Prostate gland (tissue), 2 donors: ENCODE data around the gene SUMO2. TPM values are rescaled to one million over a fixed set of nuclear protein-coding genes. Genes with fewer than 3 reads are reported as not detected.
"Not testable (repeated sequence)": the region's sequence is repeated elsewhere in the genome, so short reads cannot be mapped to it uniquely, and the experiment has no call there.

Experiments used
- DNase-seq: peaks from one replicate; pipeline ENCODE4 v3.0.0-alpha.2; 2019; ENCODE audit warnings: low spot score
- H3K27ac ChIP-seq, 2 donors: fragments of 200-600 bp; sonication (generic); 2 replicates each; pipeline ENCODE4 v1.5.1; 2017 to 2019
- H3K27me3 ChIP-seq: fragments of 200-600 bp; sonication (generic); replicated peaks from 2 replicates; pipeline ENCODE4 v1.5.1; 2019; ENCODE audit not compliant: insufficient read depth
- H3K36me3 ChIP-seq, 2 donors: fragments of 200-600 bp; sonication (generic); 1 replicate in 1 of 2; 2 replicates in 1 of 2; pipeline versions ENCODE4 v1.5.1 to v1.8.1; 2017 to 2019
- H3K4me1 ChIP-seq: fragments of 200-600 bp; sonication (generic); replicated peaks from 2 replicates; pipeline ENCODE4 v1.5.1; 2019
- H3K4me3 ChIP-seq, 2 donors: fragments of 200-600 bp; sonication (generic); 2 replicates each; pipeline ENCODE4 v1.5.1; 2017 to 2019
- H3K9me3 ChIP-seq: fragments of 200-600 bp; sonication (generic); 2 replicates; pipeline ENCODE4 v1.5.1; 2017
- POLR2A ChIP-seq: fragments of 450-650 bp; IDR thresholded peaks from one replicate; pipeline ENCODE4 v1.6.1; 2016; ENCODE audit warnings: antibody characterized with exemption, mild to moderate bottlenecking
- POLR2AphosphoS5 ChIP-seq: sonication (generic); formaldehyde crosslinking; IDR thresholded peaks from one replicate; pipeline ENCODE4 v1.6.1; 2017; ENCODE audit warnings: antibody characterized with exemption
- WGBS: methylation state at CpG from one replicate; pipeline ENCODE4 v1.1.5; 2018; 5-methylcytosine and 5-hydroxymethylcytosine counted together
- intact Hi-C: fragments of 100-400 bp; cut with DNase I; formaldehyde crosslinking; loops from one replicate; pipeline ENCODE4 v1.14.2; 2022
- total RNA-seq, 2 donors: library from RNA; depleted of rRNA; stranded (reverse); fragments of >200 nt; gene quantifications; one replicate each; pipeline ENCODE4 v1.1.0, GENCODE V29; 2016
- TF ChIP-seq, protein P1 (sequence below), 4 experiments: fragments of 200-600 bp in 2 of 4; fragments of 450-650 bp in 2 of 4; sonication (generic) in 2 of 4; IDR thresholded peaks; 1 replicate in 3 of 4; 2 replicates in 1 of 4; pipeline ENCODE4 v1.5.1; 2016 to 2019; ENCODE audit warnings: antibody characterized with exemption in 4 of 4, mild to moderate bottlenecking in 2 of 4, moderate library complexity in 2 of 4

SUMO2 gene
- total RNA-seq, 2 donors from 2014 or later, result 79.7 to 97.2 TPM

DNA sequence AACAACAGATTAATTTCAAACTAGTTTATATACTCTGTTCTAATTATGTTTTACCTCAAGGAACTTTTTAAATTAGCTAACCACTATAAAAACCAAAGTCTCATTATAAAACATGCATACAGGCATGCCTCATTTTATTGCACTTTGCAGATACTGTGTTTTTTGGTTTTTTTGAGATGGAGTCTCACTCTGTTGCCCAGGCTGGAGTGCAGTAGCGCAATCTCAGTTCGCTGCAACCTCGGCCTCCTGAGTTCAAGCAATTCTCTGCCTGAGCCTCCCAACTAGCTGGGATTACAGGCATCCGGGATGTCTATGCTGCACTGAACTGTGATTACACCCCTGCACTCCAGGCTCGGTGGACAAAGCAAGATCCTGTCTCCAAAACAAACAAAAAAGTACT lies 19.7 kb downstream of the SUMO2 start:
- no peaks in the 10 kb centered on the region for H3K9me3 ChIP-seq
- WGBS, result 79% methylated on average over 5 of the region's 5 CpGs
- no peak overlapping the region for H3K27ac ChIP-seq
- no peaks in the 10 kb centered on the region for H3K36me3 ChIP-seq
- no peaks in the 10 kb centered on the region for H3K27me3 ChIP-seq
- TF ChIP-seq, protein P1, sequence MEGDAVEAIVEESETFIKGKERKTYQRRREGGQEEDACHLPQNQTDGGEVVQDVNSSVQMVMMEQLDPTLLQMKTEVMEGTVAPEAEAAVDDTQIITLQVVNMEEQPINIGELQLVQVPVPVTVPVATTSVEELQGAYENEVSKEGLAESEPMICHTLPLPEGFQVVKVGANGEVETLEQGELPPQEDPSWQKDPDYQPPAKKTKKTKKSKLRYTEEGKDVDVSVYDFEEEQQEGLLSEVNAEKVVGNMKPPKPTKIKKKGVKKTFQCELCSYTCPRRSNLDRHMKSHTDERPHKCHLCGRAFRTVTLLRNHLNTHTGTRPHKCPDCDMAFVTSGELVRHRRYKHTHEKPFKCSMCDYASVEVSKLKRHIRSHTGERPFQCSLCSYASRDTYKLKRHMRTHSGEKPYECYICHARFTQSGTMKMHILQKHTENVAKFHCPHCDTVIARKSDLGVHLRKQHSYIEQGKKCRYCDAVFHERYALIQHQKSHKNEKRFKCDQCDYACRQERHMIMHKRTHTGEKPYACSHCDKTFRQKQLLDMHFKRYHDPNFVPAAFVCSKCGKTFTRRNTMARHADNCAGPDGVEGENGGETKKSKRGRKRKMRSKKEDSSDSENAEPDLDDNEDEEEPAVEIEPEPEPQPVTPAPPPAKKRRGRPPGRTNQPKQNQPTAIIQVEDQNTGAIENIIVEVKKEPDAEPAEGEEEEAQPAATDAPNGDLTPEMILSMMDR (IDR thresholded peaks at IDR 0.05), result no peak
- no peak for TF ChIP-seq POLR2AphosphoS5
- no peak for TF ChIP-seq POLR2A
- H3K4me1 ChIP-seq, result no peaks in the 10 kb centered on the region
- intact Hi-C loops, result no loop called here
- H3K4me3 ChIP-seq, result no peak overlapping the region
- no peak for DNase-seq

DNA sequence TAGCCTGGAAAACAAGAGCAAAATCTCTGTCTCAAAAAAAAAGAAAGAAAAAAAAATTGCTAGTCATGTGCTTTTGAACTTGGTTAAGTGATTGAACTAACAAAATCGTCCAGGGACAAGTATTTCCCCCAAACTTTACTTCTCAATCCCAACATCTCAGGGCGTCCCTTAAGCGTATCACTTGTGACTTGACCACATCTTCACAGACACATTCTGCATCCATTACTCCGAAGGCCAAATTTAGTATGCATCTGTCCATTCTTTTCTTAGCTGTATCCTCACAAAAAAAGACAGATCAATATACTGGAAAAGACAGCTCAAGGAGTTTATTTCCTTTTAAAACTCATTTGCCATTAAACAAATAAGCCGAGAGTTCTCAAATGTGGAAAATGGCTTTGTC lies 22.5 kb downstream of the SUMO2 start:
- no peak for DNase-seq
- 90% methylated on average over 5 of the region's 5 CpGs for WGBS
- no peak for TF ChIP-seq POLR2A
- TF ChIP-seq, protein P1 (IDR thresholded peaks at IDR 0.05), result no peak
- no peaks in the 10 kb centered on the region for H3K27me3 ChIP-seq
- no peaks in the 10 kb centered on the region for H3K36me3 ChIP-seq
- no peak overlapping the region for H3K4me3 ChIP-seq
- no peaks in the 10 kb centered on the region for H3K9me3 ChIP-seq
- intact Hi-C loops, result no loop called here
- H3K27ac ChIP-seq, result no peak overlapping the region
- H3K4me1 ChIP-seq, result no peaks in the 10 kb centered on the region

DNA sequence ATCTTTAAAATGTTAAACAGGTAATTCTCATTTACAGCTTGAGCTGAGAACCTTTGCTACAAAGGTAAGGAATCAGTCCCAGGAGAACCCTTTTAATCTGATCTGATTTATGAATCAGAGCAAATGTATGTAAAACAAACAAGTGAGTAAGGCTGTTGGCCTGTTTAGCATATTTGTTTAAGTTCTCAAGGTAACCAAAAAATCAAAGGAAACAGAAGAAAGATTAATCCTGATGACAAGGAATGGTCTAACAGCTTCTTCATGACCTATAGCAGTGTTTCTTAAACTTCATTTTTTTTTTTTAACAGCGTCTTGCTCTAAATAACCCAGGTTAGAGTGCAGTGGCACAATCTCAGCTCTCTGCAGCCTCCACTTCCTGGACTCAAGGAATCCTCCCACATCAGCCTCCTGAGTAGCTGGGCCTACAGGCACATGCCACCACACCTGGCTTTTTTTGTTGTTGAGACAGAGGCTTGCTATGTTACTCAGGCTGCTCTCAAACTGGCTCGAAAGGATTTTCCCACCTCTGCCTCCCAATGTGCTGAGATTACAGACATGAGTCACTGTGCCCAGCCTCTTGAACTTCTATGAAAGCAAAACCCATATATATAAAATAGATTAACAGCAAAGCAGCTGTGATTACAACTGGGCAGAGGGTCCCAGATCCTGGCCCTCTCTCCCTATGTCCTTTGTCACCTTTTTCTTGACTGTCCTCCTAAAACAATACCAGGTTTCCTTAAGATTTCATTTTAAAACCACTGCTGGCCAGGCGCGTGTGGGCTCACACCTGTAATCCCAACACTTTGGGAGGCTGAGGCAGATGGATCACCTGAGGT lies 23.3 kb downstream of the SUMO2 start:
- intact Hi-C loops, result no loop called here
- Histone ChIP-seq H3K27me3 (no peaks in the 10 kb centered on the region), H3K9me3 (no peaks in the 10 kb centered on the region), H3K4me1 (no peaks in the 10 kb centered on the region), H3K36me3 (no peaks in the 10 kb centered on the region), H3K4me3 (no peak overlapping the region), H3K27ac (no peak overlapping the region)
- 74% methylated on average over 4 of the region's 4 CpGs for WGBS
- no peak for TF ChIP-seq POLR2A
- TF ChIP-seq POLR2AphosphoS5, result no peak
- TF ChIP-seq, protein P1 (IDR thresholded peaks at IDR 0.05), result no peak
- no peak for DNase-seq

DNA sequence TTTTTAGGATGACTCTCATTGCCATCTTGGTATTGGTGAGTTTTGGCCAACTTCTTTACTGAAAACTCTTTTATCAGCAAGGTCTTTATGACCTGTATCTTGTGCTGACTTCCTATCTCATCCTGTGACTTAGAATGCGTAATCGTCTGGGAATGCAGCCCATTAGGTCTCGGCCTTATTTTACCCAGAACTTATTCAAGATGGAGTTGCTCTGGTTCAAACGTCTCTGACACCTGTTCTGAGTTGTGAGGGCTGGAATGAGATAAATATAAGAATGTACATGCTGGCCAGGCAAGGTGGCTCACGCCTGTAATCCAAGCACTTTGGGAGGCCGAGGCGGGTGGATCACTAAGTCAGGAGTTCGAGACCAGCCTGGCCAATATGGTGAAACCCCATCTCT lies 24.3 kb downstream of the SUMO2 start:
- H3K9me3 ChIP-seq, H3K4me3 ChIP-seq, H3K27me3 ChIP-seq, intact Hi-C loops, H3K36me3 ChIP-seq, DNase-seq, H3K27ac ChIP-seq, H3K4me1 ChIP-seq: not testable (repeated sequence)
- 92% methylated on average over 8 of the region's 8 CpGs for WGBS

DNA sequence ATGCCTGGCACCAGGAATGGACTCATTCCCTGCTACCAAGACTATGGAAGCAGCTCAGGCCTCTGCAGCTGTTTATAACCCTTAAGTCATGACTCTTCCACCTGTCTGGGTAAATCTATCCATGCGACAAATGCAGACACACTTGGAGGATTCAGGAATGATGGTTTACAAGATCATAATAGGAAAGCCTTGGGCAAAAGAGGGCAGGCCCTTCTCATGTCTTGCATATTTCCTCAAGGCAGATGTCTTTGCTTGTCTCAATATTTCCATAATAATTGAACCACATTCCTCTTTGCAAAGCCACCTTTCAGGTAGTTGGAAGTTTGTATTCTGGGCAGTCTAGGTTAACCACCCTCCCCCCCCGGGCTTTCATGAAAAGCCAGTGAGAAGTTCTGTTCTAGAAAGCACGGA lies 27.6 kb downstream of the SUMO2 start:
- Histone ChIP-seq H3K9me3 (no peaks in the 10 kb centered on the region), H3K36me3 (no peaks in the 10 kb centered on the region), H3K4me1 (peaks cover 7% of the 10 kb centered on the region), H3K27ac (no peak overlapping the region), H3K27me3 (no peaks in the 10 kb centered on the region), H3K4me3 (no peak overlapping the region)
- DNase-seq, result no peak
- WGBS, result 76% methylated on average over 3 of the region's 3 CpGs
- TF ChIP-seq POLR2A (no peak), POLR2AphosphoS5 (no peak)
- intact Hi-C loops, result no loop called here
